CD4-positive, alpha-beta T cell treated with Interleukin-10 for 1 hour (primary cell): ENCODE measurements around the gene STAP2.
"Not testable (repeated sequence)": the region's sequence is repeated elsewhere in the genome, so short reads cannot be mapped to it uniquely, and the experiment has no call there.

Source experiments
- DNase-seq: peaks from one replicate; pipeline ENCODE4 v3.0.0-alpha.2; 2020

The STAP2 gene

DNA sequence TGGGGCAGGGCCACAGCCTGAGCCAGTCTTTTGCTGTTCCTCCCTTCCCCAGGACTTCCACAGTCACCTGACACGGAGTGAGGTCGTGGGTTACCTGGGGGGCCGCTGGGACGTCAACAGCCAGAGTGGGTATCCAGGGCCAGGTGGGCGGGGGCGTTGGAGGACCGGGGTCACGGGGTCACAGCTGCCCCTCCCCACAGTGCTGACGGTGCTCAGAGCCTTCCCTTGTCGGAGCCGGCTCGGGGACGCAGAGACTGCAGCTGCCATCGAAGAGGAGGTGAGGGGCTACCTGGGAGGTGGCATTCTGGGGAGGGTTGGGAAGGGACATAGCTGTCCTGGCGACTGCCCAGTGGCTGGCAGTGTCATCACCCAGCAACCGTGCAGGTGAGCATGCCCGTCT is 16.3 kb upstream of the STAP2 start:
- DNase-seq = no peak

GRCh38 chr19:4354282-4354681 is 15.7 kb upstream of the STAP2 start:
- no peak for DNase-seq

GRCh38 chr19:4352701-4353121 is 14.1 kb upstream of the STAP2 start:
- peak; percentile 74 for DNase-seq

GRCh38 chr19:4350726-4351125 is 12.1 kb upstream of the STAP2 start:
- DNase-seq = no peak

DNA sequence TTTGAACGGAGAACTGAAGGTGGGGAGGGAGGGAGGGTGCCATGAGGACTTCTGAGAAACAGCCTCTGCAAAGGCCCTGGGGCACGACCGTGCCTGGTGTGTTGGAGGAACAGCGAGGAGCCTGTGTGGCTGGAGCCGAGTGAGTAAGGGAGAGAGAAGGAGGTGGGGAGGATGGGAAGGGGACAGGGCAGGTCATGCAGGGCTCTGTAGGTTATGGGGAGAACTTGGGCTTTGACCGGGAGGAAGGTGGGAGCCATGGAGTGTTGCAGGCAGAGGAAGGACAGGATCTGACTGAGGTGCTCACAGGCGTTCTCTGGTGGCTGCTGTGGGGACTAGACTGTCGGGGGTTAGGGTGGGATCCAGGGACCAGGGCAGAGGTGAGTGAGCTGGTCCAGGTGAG is 11.5 kb upstream of the STAP2 start:
- no peak for DNase-seq

DNA sequence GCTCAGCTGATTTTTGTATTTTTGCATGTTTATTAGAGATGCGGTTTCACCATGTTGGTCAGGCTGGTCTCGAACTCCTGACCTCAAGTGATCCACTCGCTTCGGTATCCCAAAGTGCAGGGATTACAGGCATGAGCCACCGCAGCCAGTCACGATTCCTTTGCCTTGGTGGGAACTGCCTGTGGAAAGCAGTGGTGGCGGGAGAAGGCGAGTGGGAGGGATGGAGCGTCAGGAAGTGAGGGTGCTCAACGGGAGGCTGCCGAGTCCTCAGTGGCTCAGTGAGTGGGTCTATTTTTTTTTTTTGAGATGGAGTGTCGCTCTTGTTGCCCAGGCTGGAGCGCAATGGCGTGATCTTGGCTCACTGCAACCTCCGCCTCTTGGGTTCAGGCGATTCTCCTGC is 10.6 kb upstream of the STAP2 start:
- not testable (repeated sequence) for DNase-seq

DNA sequence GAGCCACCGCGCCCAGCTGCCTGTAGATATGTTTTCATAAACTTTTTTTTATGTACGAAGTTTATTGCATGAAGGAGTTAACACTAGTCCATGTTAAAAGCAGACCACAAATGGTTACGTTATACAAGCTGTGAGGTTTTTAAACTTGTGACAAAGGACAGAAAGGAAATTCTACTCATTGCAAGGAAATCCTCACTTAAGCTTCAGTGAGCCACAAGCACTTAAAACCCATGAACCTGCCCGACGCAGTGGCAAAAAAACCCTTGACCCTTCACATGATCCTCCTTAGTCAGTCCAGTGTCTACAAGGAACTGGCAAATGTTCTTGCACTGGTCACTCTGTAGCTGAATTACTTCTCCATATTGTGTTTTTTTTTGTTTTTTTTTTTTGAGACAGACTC is 8.9 kb upstream of the STAP2 start:
- no peak for DNase-seq

- no peak for DNase-seq
These were observed 7.4 kb upstream of the STAP2 start for GRCh38 chr19:4346020-4346383.

GRCh38 chr19:4345342-4346019 is 6.9 kb upstream of the STAP2 start:
- no peak for DNase-seq

DNA sequence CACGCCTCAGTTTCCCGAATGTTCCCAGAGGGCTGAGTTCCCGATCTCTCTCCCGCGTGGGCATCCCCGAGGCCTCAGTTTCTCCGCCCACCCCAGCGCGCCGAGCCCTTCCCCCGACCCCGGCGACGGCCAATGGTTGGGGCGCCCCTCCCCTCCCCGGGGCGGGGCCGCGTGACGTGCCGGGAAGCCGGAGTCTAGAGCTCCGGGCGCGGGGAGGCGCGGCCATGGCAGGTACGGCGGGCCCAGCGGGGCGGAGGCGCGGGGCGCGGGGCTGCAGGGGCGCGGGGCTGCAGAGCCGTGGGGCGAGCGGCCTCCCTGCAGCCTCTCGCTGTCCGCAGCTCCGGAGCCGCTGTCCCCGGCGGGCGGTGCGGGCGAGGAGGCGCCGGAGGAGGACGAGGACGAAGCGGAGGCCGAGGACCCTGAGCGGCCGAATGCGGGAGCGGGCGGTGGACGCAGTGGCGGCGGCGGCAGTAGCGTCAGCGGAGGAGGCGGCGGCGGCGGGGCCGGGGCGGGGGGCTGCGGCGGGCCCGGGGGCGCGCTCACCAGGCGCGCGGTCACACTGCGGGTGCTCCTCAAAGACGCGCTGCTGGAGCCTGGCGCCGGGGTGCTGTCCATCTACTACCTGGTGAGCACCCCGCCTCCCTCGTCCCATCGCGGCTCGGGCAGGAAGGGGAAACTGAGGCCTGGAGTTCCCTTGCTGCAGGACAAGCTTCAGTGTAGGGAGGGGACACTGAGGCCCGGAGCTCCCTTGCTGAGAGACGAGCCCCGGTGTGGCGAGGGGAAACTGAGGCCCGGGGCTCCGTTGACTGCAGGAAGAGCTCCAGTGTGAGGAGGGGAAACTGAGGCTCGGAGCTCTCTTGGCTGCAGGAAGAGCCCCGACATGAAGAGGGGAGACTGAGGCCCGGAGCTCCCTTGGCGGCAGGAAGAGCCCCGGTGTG is 5.0 kb upstream of the STAP2 start, which contains the start of gene MPND:
Gene MPND (plus strand): TSS at position 193 of the 938 bp plus-strand sequence. CDS start 32 bp downstream, at position 225.
- DNase-seq = peak; percentile 91

- peak; percentile 99 for DNase-seq
These were observed 4.2 kb upstream of the STAP2 start for GRCh38 chr19:4342615-4343369.

DNA sequence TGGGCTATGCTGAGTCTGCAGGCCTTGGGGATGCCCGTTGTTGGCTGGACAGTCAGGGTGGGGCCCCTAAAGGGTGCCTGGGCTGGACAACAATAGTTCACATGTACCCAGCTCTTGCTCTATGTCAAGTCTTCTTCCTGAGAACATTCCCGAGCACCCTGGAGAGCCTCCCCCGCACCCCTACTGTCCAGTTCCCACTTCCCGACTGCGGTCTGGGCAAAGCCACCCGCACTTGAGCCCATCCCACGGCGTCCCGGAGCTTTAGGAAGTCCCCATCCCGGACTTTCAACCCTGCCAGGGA is 3.6 kb upstream of the STAP2 start:
- no peak for DNase-seq

GRCh38 chr19:4337906-4338440 is 654 bp downstream of the STAP2 start:
- DNase-seq = no peak

DNA sequence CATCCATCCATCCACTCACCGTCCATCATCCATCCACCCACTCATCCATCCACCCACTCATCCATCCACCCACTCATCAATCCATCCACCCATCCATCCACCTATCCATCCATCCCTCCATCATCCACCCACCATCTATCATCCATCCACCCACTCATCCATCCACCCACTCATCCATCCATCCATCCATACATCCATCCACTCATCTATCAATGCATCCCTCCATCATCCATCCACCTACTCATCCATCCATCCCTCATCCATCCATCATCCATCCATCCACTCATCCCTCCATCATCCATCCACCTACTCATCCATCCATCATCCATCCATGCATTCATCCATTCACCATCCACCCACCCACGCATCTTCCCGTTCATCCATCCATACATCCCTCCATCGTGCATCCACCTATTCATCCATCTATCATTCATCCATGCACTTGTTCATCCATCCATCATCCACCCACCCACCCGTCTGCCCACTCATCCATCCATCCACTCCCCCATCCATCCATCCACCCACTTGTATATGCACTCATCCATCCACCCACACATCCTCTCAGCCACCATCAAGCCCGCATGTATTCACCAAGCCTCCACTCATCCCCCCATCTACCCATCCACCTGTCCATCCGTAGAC is 3.6 kb downstream of the STAP2 start:
- no peak for DNase-seq

DNA sequence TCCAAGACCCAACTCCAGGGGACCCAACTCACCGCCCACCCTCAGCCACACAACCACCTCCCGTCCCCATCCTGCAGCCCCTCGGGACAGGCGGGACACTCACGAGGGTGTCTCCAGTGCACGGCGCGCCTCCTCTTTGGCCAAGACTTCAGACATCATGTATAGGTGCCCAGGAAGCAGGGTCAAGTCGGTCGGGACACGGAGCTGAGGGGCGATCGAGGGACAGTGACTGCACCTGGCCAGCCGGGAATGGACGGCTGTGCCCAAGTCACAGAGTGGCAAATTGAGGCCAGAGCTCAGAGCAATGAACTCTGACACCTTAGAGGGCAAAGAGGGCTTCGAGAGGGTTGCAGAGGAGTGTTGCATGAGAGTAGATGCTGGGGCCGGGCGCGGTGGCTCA is 8.8 kb downstream of the STAP2 start:
- DNase-seq = no peak

DNA sequence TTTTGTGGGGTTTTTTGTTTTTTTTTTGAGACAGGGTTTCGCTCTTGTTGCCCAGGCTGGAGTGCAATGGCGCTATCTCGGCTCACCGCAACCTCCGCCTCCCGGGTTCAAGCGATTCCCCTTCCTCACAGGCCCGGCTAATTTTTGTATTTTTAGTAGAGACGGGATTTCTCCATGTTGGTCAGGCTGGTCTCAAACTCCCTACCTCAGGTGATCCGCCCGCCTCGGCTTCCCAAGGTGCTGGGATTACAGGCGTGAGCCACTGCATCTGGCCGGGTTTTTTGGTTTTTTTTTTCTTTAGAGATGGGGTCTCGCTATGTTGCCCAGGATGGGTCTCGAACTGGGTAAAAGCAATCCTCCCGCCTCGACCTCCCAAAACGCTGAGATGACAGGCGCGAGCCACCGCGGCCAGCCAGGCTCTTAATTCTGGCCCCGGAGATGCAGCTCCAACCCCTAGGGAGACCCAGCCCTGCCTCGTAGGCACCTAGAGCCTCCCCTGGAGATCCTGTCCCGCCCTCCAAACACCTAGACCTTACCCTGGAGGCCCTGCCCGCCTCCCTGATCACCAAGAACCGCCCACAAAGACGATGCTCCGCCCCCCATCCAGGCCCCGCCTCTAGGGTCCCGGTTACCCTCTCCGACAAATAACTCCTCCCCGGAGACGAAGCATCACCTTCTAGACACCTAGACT is 9.5 kb downstream of the STAP2 start:
- peak; percentile 41 for DNase-seq

DNA sequence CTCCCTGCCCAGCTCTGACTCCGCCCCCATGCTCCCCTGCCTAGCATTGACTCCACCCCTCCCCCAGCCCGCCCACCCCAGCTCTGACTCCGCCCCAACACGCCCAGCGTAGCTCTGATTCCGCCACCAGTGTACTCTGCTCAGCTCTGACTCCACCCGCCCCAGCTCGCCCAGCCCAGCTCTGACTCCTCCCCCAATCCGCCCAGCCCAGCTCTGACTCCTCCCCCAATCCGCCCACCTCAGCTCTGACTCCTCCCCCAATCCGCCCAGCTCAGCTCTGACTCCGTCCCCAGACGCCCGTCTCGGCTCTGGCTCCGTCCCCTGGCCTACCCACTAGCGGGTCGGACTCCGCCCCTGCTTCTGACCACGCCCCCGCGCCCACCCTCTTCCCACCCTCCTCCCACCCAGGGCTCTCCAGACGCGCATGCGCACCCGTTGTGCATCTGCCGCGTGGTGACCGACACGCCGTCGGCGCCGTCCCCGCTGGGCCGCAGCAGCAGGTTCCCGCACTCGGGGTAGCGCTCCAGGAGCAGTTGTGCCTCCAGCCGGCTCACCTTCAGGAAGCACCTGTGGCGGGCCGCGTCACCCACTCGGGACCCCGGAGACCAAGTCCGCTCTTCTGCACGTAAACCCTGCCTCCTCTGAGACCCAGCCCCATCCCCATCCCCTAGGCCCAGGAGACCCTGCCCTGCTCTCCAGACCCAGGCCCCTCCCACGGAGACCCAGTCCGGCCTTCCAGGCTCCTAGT is 10.2 kb downstream of the STAP2 start:
- peak; percentile 96 for DNase-seq

- no peak for DNase-seq
These were observed 10.8 kb downstream of the STAP2 start for GRCh38 chr19:4327877-4328242.

DNA sequence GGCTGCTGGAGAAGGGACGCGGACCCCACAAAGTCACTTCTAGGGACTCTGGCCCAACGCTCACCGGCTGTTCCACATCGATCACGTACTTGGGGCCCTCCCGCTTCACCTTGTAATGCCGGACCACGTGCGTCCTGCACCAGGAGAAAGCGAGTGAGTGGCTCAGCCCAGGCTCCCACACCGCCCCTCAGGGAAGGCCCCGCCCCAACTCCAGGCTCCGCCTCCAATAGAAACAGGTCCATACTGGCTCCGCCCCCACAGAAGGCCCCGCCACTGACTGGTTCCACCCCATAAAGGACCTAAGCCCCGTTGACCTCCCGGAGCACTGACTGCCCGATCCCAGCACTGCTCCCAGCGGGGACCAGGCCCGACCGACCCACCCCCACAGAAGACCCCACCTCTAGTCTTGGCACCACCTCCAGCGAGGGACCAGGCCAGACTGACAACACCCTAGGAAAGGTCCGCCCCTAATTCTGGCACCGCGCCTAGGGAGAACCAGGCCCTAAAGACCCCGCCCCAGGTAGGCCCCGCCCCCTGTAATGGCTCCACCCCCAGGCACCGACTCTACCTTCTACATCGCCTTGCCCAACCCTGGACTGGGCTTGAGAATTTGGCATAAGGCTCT is 11.3 kb downstream of the STAP2 start:
- peak; percentile 81 for DNase-seq

- peak; percentile 36 for DNase-seq
These were observed 11.8 kb downstream of the STAP2 start for GRCh38 chr19:4326837-4327251.
